Trophoblast cell (in vitro differentiated cells and primary cell): ENCODE data around the gene TSPOAP1.

Source experiments
- DNase-seq, 2 donors: peaks; one replicate each; pipeline ENCODE4 v3.0.0-alpha.2; 2016
- H2AFZ ChIP-seq: 2 replicates; pipeline ENCODE4 v1.6.1; 2013; ENCODE audit warnings: low read length, moderate library complexity, mild to moderate bottlenecking; ENCODE audit not compliant: insufficient read depth, poor library complexity
- H2AK5ac ChIP-seq: 2 replicates; pipeline ENCODE4 v1.6.1; 2013; ENCODE audit warnings: mild to moderate bottlenecking, low read length
- H2BK120ac ChIP-seq: 2 replicates; pipeline ENCODE4 v1.6.1; 2013; ENCODE audit warnings: low read length, mild to moderate bottlenecking, moderate library complexity; ENCODE audit not compliant: insufficient read depth, poor library complexity
- H2BK12ac ChIP-seq: 2 replicates; pipeline ENCODE4 v1.6.1; 2013; ENCODE audit warnings: mild to moderate bottlenecking, low read length, moderate library complexity
- H2BK5ac ChIP-seq: 2 replicates; pipeline ENCODE4 v1.6.1; 2013; ENCODE audit warnings: low read length, low read depth, moderate library complexity, mild to moderate bottlenecking; ENCODE audit not compliant: poor library complexity
- H3K14ac ChIP-seq: 2 replicates; pipeline ENCODE4 v1.6.1; 2013; ENCODE audit warnings: mild to moderate bottlenecking, low read length
- H3K18ac ChIP-seq: 2 replicates; pipeline ENCODE4 v1.6.1; 2013; ENCODE audit warnings: mild to moderate bottlenecking, low read length
- H3K23ac ChIP-seq: 2 replicates; pipeline ENCODE4 v1.6.1; 2013; ENCODE audit warnings: low read length
- H3K27ac ChIP-seq: 2 replicates; pipeline ENCODE4 v1.5.1; 2013; ENCODE audit warnings: low read depth, mild to moderate bottlenecking, inconsistent platforms, low read length, moderate library complexity
- H3K27me3 ChIP-seq: 2 replicates; pipeline ENCODE4 v1.6.1; 2013; ENCODE audit warnings: inconsistent platforms, mild to moderate bottlenecking, low read length, moderate library complexity; ENCODE audit not compliant: insufficient read depth
- H3K36me3 ChIP-seq, 2 experiments: 1 replicate in 1 of 2; 2 replicates in 1 of 2; pipeline ENCODE4 v1.6.1; 2013; ENCODE audit warnings: low read length in 2 of 2, mild to moderate bottlenecking in 2 of 2, moderate library complexity in 1 of 2; ENCODE audit not compliant: insufficient read depth in 2 of 2, control insufficient read depth in 1 of 2
- H3K4ac ChIP-seq: 2 replicates; pipeline ENCODE4 v1.6.1; 2013; ENCODE audit warnings: low read depth, mild to moderate bottlenecking, low read length, moderate library complexity
- H3K4me1 ChIP-seq, 2 experiments: 1 replicate in 1 of 2; 2 replicates in 1 of 2; pipeline ENCODE4 v1.6.1; 2013; ENCODE audit warnings: low read length in 2 of 2, mild to moderate bottlenecking in 2 of 2, moderate library complexity in 1 of 2; ENCODE audit not compliant: insufficient read depth in 2 of 2, control insufficient read depth in 1 of 2
- H3K4me2 ChIP-seq: 2 replicates; pipeline ENCODE4 v1.6.1; 2013; ENCODE audit warnings: inconsistent platforms, mild to moderate bottlenecking, low read length, moderate library complexity
- H3K4me3 ChIP-seq: 2 replicates; pipeline ENCODE4 v1.5.1; 2013; ENCODE audit warnings: mild to moderate bottlenecking, low read depth, low read length, inconsistent platforms
- H3K79me1 ChIP-seq: one replicate; pipeline ENCODE4 v1.6.1; 2013; ENCODE audit warnings: low read length
- H3K79me2 ChIP-seq: 2 replicates; pipeline ENCODE4 v1.6.1; 2013; ENCODE audit warnings: low read length, mild to moderate bottlenecking; ENCODE audit not compliant: control insufficient read depth, insufficient read depth, poor library complexity
- H3K9ac ChIP-seq: 2 replicates; pipeline ENCODE4 v1.6.1; 2013; ENCODE audit warnings: mild to moderate bottlenecking, low read length
- H3K9me3 ChIP-seq: 2 replicates; pipeline ENCODE4 v1.6.1; 2013; ENCODE audit warnings: low read depth, mild to moderate bottlenecking, control low read depth, inconsistent platforms, low read length; ENCODE audit not compliant: insufficient read depth
- H4K12ac ChIP-seq: 2 replicates; pipeline ENCODE4 v1.6.1; 2013; ENCODE audit warnings: low read depth, mild to moderate bottlenecking, low read length, moderate library complexity
- H4K8ac ChIP-seq: 2 replicates; pipeline ENCODE4 v1.6.1; 2013; ENCODE audit warnings: low read depth, mild to moderate bottlenecking, low read length, moderate library complexity
- H4K91ac ChIP-seq: one replicate; pipeline ENCODE4 v1.6.1; 2013; ENCODE audit warnings: low read depth, mild to moderate bottlenecking, low read length, moderate library complexity
- WGBS: extraction: QIAGEN DNeasy Blood & Tissue Kit; methylation state at CpG from one replicate; pipeline ENCODE4 v1.1.7; 2013; ENCODE audit warnings: missing lambda C conversion rate; ENCODE audit not compliant: insufficient read length, insufficient coverage; ENCODE audit errors: extremely low coverage; 5-methylcytosine and 5-hydroxymethylcytosine counted together

The TSPOAP1 gene

GRCh38 chr17:58310511-58311428 lies 17.8 kb downstream of the TSPOAP1 start:
- Histone ChIP-seq H4K91ac (no peak overlapping the region), H2BK12ac (no peak overlapping the region), H2BK120ac (no peak overlapping the region), H3K4me2 (no peak overlapping the region), H3K9me3 (no peaks in the 10 kb centered on the region), H2AFZ (no peak overlapping the region), H3K27ac (no peak overlapping the region), H3K79me2 (no peaks in the 10 kb centered on the region), H3K36me3 (no peaks in the 10 kb centered on the region), H4K12ac (no peak overlapping the region), H2AK5ac (no peak overlapping the region), H3K4me3 (no peak overlapping the region), H3K4ac (no peak overlapping the region), H3K27me3 (no peaks in the 10 kb centered on the region), H3K4me1 (no peaks in the 10 kb centered on the region), H3K79me1 (no peaks in the 10 kb centered on the region), H4K8ac (no peak overlapping the region), H3K18ac (no peak overlapping the region), H3K9ac (no peak overlapping the region), H3K23ac (no peak overlapping the region), H3K14ac (no peak overlapping the region), H2BK5ac (no peak overlapping the region)
- WGBS, result no CpG with 5 or more reads among the region's 23 CpGs
- no peak for DNase-seq

DNA sequence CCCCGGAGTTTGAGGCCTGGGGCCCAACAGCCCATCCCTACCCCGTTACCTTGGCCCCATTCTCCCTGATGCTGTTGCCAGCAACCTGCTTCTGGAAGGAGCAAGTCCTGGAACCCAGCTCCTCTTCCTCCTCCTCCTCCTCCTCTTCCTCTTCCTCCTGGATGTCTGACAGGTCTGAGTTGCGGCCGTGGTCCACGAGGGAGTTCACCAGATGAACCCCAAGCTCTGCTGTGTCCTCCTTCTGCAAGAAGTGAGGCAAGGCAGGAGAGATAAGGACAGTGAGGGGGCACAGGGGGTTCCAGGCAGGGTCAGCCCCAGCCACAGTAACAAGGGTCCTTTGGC lies 18.7 kb downstream of the TSPOAP1 start:
- Histone ChIP-seq H3K4me1 (no peaks in the 10 kb centered on the region), H3K36me3 (no peaks in the 10 kb centered on the region), H3K9ac (no peak overlapping the region), H3K4me3 (no peak overlapping the region), H3K27me3 (no peaks in the 10 kb centered on the region), H3K4ac (no peak overlapping the region), H3K79me2 (no peaks in the 10 kb centered on the region), H4K12ac (no peak overlapping the region), H3K4me2 (no peak overlapping the region), H4K8ac (no peak overlapping the region), H2BK120ac (no peak overlapping the region), H3K23ac (no peak overlapping the region), H3K79me1 (no peaks in the 10 kb centered on the region), H2BK12ac (no peak overlapping the region), H3K18ac (no peak overlapping the region), H3K14ac (no peak overlapping the region), H3K27ac (no peak overlapping the region), H4K91ac (no peak overlapping the region), H2AK5ac (no peak overlapping the region), H2AFZ (no peak overlapping the region), H3K9me3 (no peaks in the 10 kb centered on the region), H2BK5ac (no peak overlapping the region)
- no CpG with 5 or more reads among the region's 5 CpGs for WGBS
- DNase-seq, result no peak

- WGBS, result no CpG with 5 or more reads among the region's 21 CpGs
- no peak overlapping the region for H3K4ac ChIP-seq
- H3K27ac ChIP-seq, result no peak overlapping the region
Measured at GRCh38 chr17:58308985-58309917, 19.3 kb downstream of the TSPOAP1 start.

DNA sequence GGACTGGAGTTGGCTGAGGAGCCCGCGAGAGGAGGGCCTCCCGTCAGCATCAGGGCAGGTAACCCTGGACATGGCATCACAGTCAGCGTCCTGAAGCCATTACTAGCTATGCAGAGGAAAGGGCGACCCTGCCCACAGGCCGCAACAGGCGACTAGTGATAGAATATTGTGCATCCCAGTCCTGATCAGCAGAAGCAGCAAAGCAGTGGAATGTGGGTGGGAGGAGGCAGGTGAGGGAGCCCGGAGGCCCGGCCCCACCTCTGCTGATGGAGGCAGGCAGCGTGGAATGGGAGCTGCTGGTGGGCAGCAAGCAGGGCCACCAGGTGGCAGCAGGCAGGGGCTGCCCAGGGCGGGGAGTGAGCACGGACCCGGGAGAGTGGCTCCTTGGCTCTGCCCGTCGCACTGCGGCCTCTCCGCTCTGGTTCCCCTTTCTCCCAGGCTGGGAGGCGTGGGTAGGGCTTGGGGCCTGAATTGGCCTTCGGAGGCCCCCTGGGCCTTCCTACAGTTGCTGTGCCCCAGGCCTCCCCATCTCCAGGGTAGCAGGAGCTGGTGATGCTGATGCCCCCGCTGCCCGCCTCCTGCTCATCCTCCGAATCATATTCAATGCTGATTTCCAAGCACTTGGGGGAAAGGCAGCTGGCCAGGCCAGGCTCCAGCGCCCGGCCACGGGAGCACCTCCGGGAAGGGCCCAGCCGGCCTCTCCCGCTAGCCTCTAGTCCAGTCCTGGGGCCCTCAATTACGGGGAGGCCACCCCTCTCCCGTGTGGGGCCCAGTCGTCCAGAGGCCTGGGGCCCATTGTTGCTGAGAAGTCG lies 20.2 kb downstream of the TSPOAP1 start:
- WGBS, result no CpG with 5 or more reads among the region's 32 CpGs
- Histone ChIP-seq H2BK12ac (no peak overlapping the region), H3K9me3 (no peaks in the 10 kb centered on the region), H3K27me3 (no peaks in the 10 kb centered on the region), H2BK5ac (no peak overlapping the region), H3K4me2 (no peak overlapping the region), H3K79me2 (no peaks in the 10 kb centered on the region), H3K4me1 (no peaks in the 10 kb centered on the region), H4K91ac (no peak overlapping the region), H2AK5ac (no peak overlapping the region), H3K23ac (no peak overlapping the region), H3K14ac (no peak overlapping the region), H4K12ac (no peak overlapping the region), H4K8ac (no peak overlapping the region), H3K36me3 (no peaks in the 10 kb centered on the region), H2AFZ (no peak overlapping the region), H3K79me1 (no peaks in the 10 kb centered on the region), H3K4ac (no peak overlapping the region), H2BK120ac (no peak overlapping the region), H3K27ac (no peak overlapping the region), H3K9ac (no peak overlapping the region), H3K4me3 (no peak overlapping the region), H3K18ac (no peak overlapping the region)
- peak; percentile 9 to 54 for DNase-seq

More at GRCh38 chr17:58308985-58309917, 19.3 kb downstream of the TSPOAP1 start:
- H4K12ac ChIP-seq, result no peak overlapping the region
- H3K14ac ChIP-seq, result no peak overlapping the region
- no peak overlapping the region for H2BK120ac ChIP-seq
- no peak overlapping the region for H2AK5ac ChIP-seq
- H4K8ac ChIP-seq, result no peak overlapping the region
- H3K9me3 ChIP-seq, result no peaks in the 10 kb centered on the region
- H3K4me1 ChIP-seq, result no peaks in the 10 kb centered on the region
- no peak for DNase-seq
- H4K91ac ChIP-seq, result no peak overlapping the region
- H3K27me3 ChIP-seq, result no peaks in the 10 kb centered on the region
- no peak overlapping the region for H2BK5ac ChIP-seq
- no peaks in the 10 kb centered on the region for H3K79me2 ChIP-seq
- no peak overlapping the region for H3K4me2 ChIP-seq
- no peak overlapping the region for H2AFZ ChIP-seq
- H3K9ac ChIP-seq, result no peak overlapping the region
- H3K18ac ChIP-seq, result no peak overlapping the region
- H2BK12ac ChIP-seq, result no peak overlapping the region
- H3K4me3 ChIP-seq, result no peak overlapping the region
- H3K36me3 ChIP-seq, result no peaks in the 10 kb centered on the region
- H3K23ac ChIP-seq, result no peak overlapping the region
- no peaks in the 10 kb centered on the region for H3K79me1 ChIP-seq
